SU-DHL-6 (cell line): ENCODE measurements around the gene GPD1.

Experiments used
- H2AFZ ChIP-seq: fragments of 200-600 bp; sonication (generic); 2 replicates; pipeline ENCODE4 v1.6.1; 2014; ENCODE audit warnings: low read depth, mild to moderate bottlenecking, moderate library complexity, mixed read lengths, antibody characterized with exemption, low read length; ENCODE audit not compliant: severe bottlenecking
- H3F3A ChIP-seq: fragments of 200-600 bp; shearing (Covaris generic); 2 replicates; pipeline ENCODE4 v1.6.0; 2016; ENCODE audit warnings: antibody characterized with exemption, mild to moderate bottlenecking; ENCODE audit not compliant: insufficient read depth
- H3K27ac ChIP-seq: fragments of 200-600 bp; sonication (generic); 2 replicates; pipeline ENCODE4 v1.5.1; 2016; ENCODE audit warnings: low read depth, mild to moderate bottlenecking, low read length, moderate library complexity, mixed read lengths
- H3K27me3 ChIP-seq: fragments of 200-600 bp; sonication (generic), shearing (Covaris generic); 2 replicates; pipeline ENCODE4 v1.6.0; 2014; ENCODE audit warnings: mild to moderate bottlenecking, low read length
- H3K36me3 ChIP-seq: fragments of 200-600 bp; sonication (generic); 2 replicates; pipeline ENCODE4 v1.6.1; 2014; ENCODE audit warnings: mild to moderate bottlenecking, low read length, mixed read lengths
- H3K4me2 ChIP-seq: fragments of 300-600, 200-600 bp; shearing (Covaris generic), sonication (generic); 2 replicates; pipeline ENCODE4 v1.6.0; 2014; ENCODE audit warnings: low read length, low read depth, mild to moderate bottlenecking; ENCODE audit not compliant: poor library complexity, severe bottlenecking
- H3K4me3 ChIP-seq: fragments of 200-600 bp; sonication (generic); 2 replicates; pipeline ENCODE4 v1.5.1; 2014; ENCODE audit warnings: antibody characterized with exemption, low read length, mild to moderate bottlenecking, mixed read lengths; ENCODE audit not compliant: insufficient read depth, poor library complexity, severe bottlenecking
- H3K79me2 ChIP-seq: fragments of 200-600 bp; sonication (generic); 2 replicates; pipeline ENCODE4 v1.6.1; 2014; ENCODE audit warnings: mild to moderate bottlenecking, low read length, moderate library complexity; ENCODE audit not compliant: insufficient read depth
- H3K9ac ChIP-seq: fragments of 200-600 bp; sonication (generic); 2 replicates; pipeline ENCODE4 v1.7.0; 2014; ENCODE audit warnings: mild to moderate bottlenecking, low read length
- H3K9me2 ChIP-seq: fragments of 200-600 bp; sonication (generic); replicated peaks from 2 replicates; pipeline ENCODE4 v1.6.1; 2014; ENCODE audit warnings: low read length; ENCODE audit not compliant: insufficient read depth
- H3K9me3 ChIP-seq: fragments of 200-600 bp; sonication (generic); 2 replicates; pipeline ENCODE4 v1.6.1; 2014; ENCODE audit warnings: low read length, mixed read lengths; ENCODE audit not compliant: insufficient read depth
- H4K20me1 ChIP-seq: fragments of 200-600 bp; sonication (generic); 2 replicates; pipeline ENCODE4 v1.6.1; 2014; ENCODE audit warnings: low read depth, mild to moderate bottlenecking, antibody characterized with exemption, low read length, moderate library complexity, mixed read lengths
- CTCF ChIP-seq: fragments of 200-600 bp; sonication (generic); IDR thresholded peaks from one replicate; pipeline ENCODE4 v1.5.1; 2017; ENCODE audit warnings: antibody characterized with exemption, mild to moderate bottlenecking, low read length, moderate library complexity; ENCODE audit not compliant: insufficient read depth, poor library complexity, severe bottlenecking
- EZH2phosphoT487 ChIP-seq: fragments of 200-600 bp; sonication (generic), shearing (Covaris generic); conservative IDR thresholded peaks from 2 replicates; pipeline ENCODE4 v1.6.1; 2018; ENCODE audit warnings: mild to moderate bottlenecking, antibody characterized with exemption, low read length, moderate library complexity, mixed read lengths

Gene GPD1

GRCh38 chr12:50102131-50102531 is 1.7 kb upstream of the GPD1 start:
- TF ChIP-seq EZH2phosphoT487 (no peak), CTCF (no peak)
- H3K79me2 ChIP-seq = no peaks in the 10 kb centered on the region
- H3K9me2 ChIP-seq = no peaks in the 10 kb centered on the region
- no peaks in the 10 kb centered on the region for H3F3A ChIP-seq
- H4K20me1 ChIP-seq = no peaks in the 10 kb centered on the region
- H3K36me3 ChIP-seq = no peaks in the 10 kb centered on the region
- H3K9me3 ChIP-seq = no peaks in the 10 kb centered on the region
- no peak overlapping the region for H3K4me2 ChIP-seq
- no peak overlapping the region for H3K4me3 ChIP-seq
- H3K27ac ChIP-seq = no peak overlapping the region
- no peaks in the 10 kb centered on the region for H3K27me3 ChIP-seq
- H3K9ac ChIP-seq = no peak overlapping the region
- H2AFZ ChIP-seq = no peak overlapping the region

GRCh38 chr12:50102646-50103309 is 1.0 kb upstream of the GPD1 start:
- no peak overlapping the region for H3K4me3 ChIP-seq
- no peak for TF ChIP-seq EZH2phosphoT487
- TF ChIP-seq CTCF = no peak
- no peak overlapping the region for H3K4me2 ChIP-seq

GRCh38 chr12:50103351-50103750 is 457 bp upstream of the GPD1 start:
- no peaks in the 10 kb centered on the region for H3K9me3 ChIP-seq
- no peak overlapping the region for H3K4me2 ChIP-seq
- no peaks in the 10 kb centered on the region for H3K36me3 ChIP-seq
- H3K27ac ChIP-seq = no peak overlapping the region
- no peak overlapping the region for H2AFZ ChIP-seq
- no peaks in the 10 kb centered on the region for H3K79me2 ChIP-seq
- H3K27me3 ChIP-seq = no peaks in the 10 kb centered on the region
- no peak overlapping the region for H3K9ac ChIP-seq
- no peaks in the 10 kb centered on the region for H3F3A ChIP-seq
- TF ChIP-seq CTCF (no peak), EZH2phosphoT487 (no peak)
- no peaks in the 10 kb centered on the region for H3K9me2 ChIP-seq
- no peak overlapping the region for H3K4me3 ChIP-seq
- no peaks in the 10 kb centered on the region for H4K20me1 ChIP-seq

More at GRCh38 chr12:50102646-50103309, 1.0 kb upstream of the GPD1 start:
- no peaks in the 10 kb centered on the region for H3K79me2 ChIP-seq
- H4K20me1 ChIP-seq = no peaks in the 10 kb centered on the region
- H3K9me3 ChIP-seq = no peaks in the 10 kb centered on the region
- H3K9ac ChIP-seq = no peak overlapping the region
- H3K9me2 ChIP-seq = no peaks in the 10 kb centered on the region
- H3K36me3 ChIP-seq = no peaks in the 10 kb centered on the region
- H2AFZ ChIP-seq = no peak overlapping the region
- H3K27me3 ChIP-seq = no peaks in the 10 kb centered on the region
- no peak overlapping the region for H3K27ac ChIP-seq
- H3F3A ChIP-seq = no peaks in the 10 kb centered on the region
